ENCODE results near the gene HOOK1.

GRCh38 chr1:59919746-59920145 is 105.0 kb downstream of the HOOK1 start:
- TF ChIP-seq CTCF (IDR thresholded peaks at IDR 0.05): no peak
- no peak for TF ChIP-seq POLR2A (IDR thresholded peaks at IDR 0.05)
